Measurements from ENCODE around the gene IKBKG. TPM values are rescaled to one million over a fixed set of nuclear protein-coding genes. Genes with fewer than 3 reads are reported as not detected.

Gene IKBKG
- total RNA-seq, 1 experiment from 2014 or later = 24.0 TPM

GRCh38 chrX:154597221-154597620, 49.8 kb downstream of the IKBKG start:
- no peak overlapping the region for H3K27ac ChIP-seq (ENCODE audit: low read depth, low read length)
- no peaks in the 10 kb centered on the region for H3K9me2 ChIP-seq (ENCODE audit: insufficient read depth)
- ChIA-PET RAD21 (ENCODE audit: low non-redundant PET in 1 of 2, low total read pairs in 2 of 2, uncharacterized antibody in 2 of 2, unreplicated experiment in 2 of 2) (no interaction called here), POLR2A (no interaction called here), CTCF (no interaction called here)
- ATAC-seq = no peak
- no peaks in the 10 kb centered on the region for H3K9me3 ChIP-seq (ENCODE audit: control insufficient read depth in 1 of 2, insufficient read depth in 1 of 2, low read depth in 1 of 2, low read length in 2 of 2)
- no peak overlapping the region for H3K9ac ChIP-seq (ENCODE audit: low read length)
- DNase-seq (ENCODE audit: low read depth, low spot score) = no peak
- H3K27me3 ChIP-seq (ENCODE audit: insufficient read depth, low read length) = no peaks in the 10 kb centered on the region
- BruUV-seq (replicated peaks) = no TSS peak
- H2AFZ ChIP-seq (ENCODE audit: low read depth, low read length, poor library complexity, severe bottlenecking) = no peak overlapping the region
- no peaks in the 10 kb centered on the region for H3K36me3 ChIP-seq (ENCODE audit: control insufficient read depth in 1 of 2, insufficient read depth in 2 of 2, low read length in 2 of 2)
- H3K4me3 ChIP-seq (replicated peaks in 1 of 2; ENCODE audit: low read depth in 1 of 2, low read length in 2 of 2) = no peak overlapping the region
- H4K20me1 ChIP-seq (ENCODE audit: insufficient read depth) = no peaks in the 10 kb centered on the region
- intact Hi-C loops (cut with micrococcal nuclease) = no loop called here
- no peaks in the 10 kb centered on the region for H3K79me2 ChIP-seq (ENCODE audit: insufficient read depth, low read length)
- H3K4me2 ChIP-seq (ENCODE audit: low read length) = no peak overlapping the region
- peaks cover 23 to 30% of the 10 kb centered on the region in 2 experiments for H3K4me1 ChIP-seq (ENCODE audit: control insufficient read depth in 1 of 2, insufficient read depth in 2 of 2, low read length in 2 of 2)
- no peak for TF ChIP-seq ZFX (IDR thresholded peaks at IDR 0.05)
- TF ChIP-seq SIN3A (IDR thresholded peaks at IDR 0.05; ENCODE audit: low read depth) = no peak
- no peak for TF ChIP-seq POLR2A (IDR thresholded peaks at IDR 0.05; ENCODE audit: borderline replicate concordance, extremely low read depth, insufficient read depth, insufficient read length)
- no peak for TF ChIP-seq ELF1 (IDR thresholded peaks at IDR 0.05; ENCODE audit: borderline replicate concordance, low read depth)
- no peak for TF ChIP-seq YY1 (IDR thresholded peaks at IDR 0.05; ENCODE audit: extremely low read depth, insufficient replicate concordance, low read depth, low read length)
- no peak for TF ChIP-seq EGR1 (IDR thresholded peaks at IDR 0.05; ENCODE audit: low read depth)

- POLR2A ChIA-PET = no interaction called here
- no peak overlapping the region for H3K4me3 ChIP-seq (replicated peaks in 1 of 2; ENCODE audit: low read depth in 1 of 2, low read length in 2 of 2)
Measured at GRCh38 chrX:154598656-154599055, 51.2 kb downstream of the IKBKG start.

More at GRCh38 chrX:154598656-154599055, 51.2 kb downstream of the IKBKG start:
- TF ChIP-seq CEBPB (IDR thresholded peaks at IDR 0.05; ENCODE audit: low read depth) (no peak), EGR1 (IDR thresholded peaks at IDR 0.05; ENCODE audit: low read depth) (no peak), POLR2AphosphoS5 (IDR thresholded peaks at IDR 0.05; ENCODE audit: low read depth, low read length) (no peak), YY1 (IDR thresholded peaks at IDR 0.05; ENCODE audit: extremely low read depth, insufficient replicate concordance, low read depth, low read length) (no peak), FOSL1 (IDR thresholded peaks at IDR 0.05; ENCODE audit: low read depth) (no peak), ZFX (IDR thresholded peaks at IDR 0.05) (no peak), REST (IDR thresholded peaks at IDR 0.05; ENCODE audit: low read depth) (no peak), SIN3A (IDR thresholded peaks at IDR 0.05; ENCODE audit: low read depth) (no peak), TCF7L2 (IDR thresholded peaks at IDR 0.05; ENCODE audit: borderline replicate concordance, extremely low read depth, insufficient read depth, insufficient read length) (no peak), RAD21 (IDR thresholded peaks at IDR 0.05; ENCODE audit: low read depth) (no peak), EZH2 (IDR thresholded peaks at IDR 0.05) (no peak), CBX3 (IDR thresholded peaks at IDR 0.05; ENCODE audit: low read depth) (no peak), CTCF (IDR thresholded peaks at IDR 0.05 in 2 of 3, conservative IDR thresholded peaks at IDR 0.05 in 1 of 3; ENCODE audit: borderline replicate concordance in 1 of 3, insufficient read depth in 1 of 3, low read depth in 2 of 3, low read length in 2 of 3) (no peak), ATF3 (IDR thresholded peaks at IDR 0.05) (no peak)
- ChIA-PET RAD21 (ENCODE audit: low non-redundant PET in 1 of 2, low total read pairs in 2 of 2, uncharacterized antibody in 2 of 2, unreplicated experiment in 2 of 2) (no interaction called here), CTCF (no interaction called here)
- Histone ChIP-seq H2AFZ (ENCODE audit: low read depth, low read length, poor library complexity, severe bottlenecking) (no peak overlapping the region), H4K20me1 (ENCODE audit: insufficient read depth) (no peaks in the 10 kb centered on the region), H3K9me2 (ENCODE audit: insufficient read depth) (no peaks in the 10 kb centered on the region), H3K36me3 (ENCODE audit: control insufficient read depth in 1 of 2, insufficient read depth in 2 of 2, low read length in 2 of 2) (no peaks in the 10 kb centered on the region), H3K4me2 (ENCODE audit: low read length) (no peak overlapping the region), H3K4me1 (ENCODE audit: control insufficient read depth in 1 of 2, insufficient read depth in 2 of 2, low read length in 2 of 2) (peaks cover 28 to 35% of the 10 kb centered on the region in 2 experiments), H3K79me2 (ENCODE audit: insufficient read depth, low read length) (no peaks in the 10 kb centered on the region), H3K9me3 (ENCODE audit: control insufficient read depth in 1 of 2, insufficient read depth in 1 of 2, low read depth in 1 of 2, low read length in 2 of 2) (no peaks in the 10 kb centered on the region), H3K27ac (ENCODE audit: low read depth, low read length) (no peak overlapping the region), H3K9ac (ENCODE audit: low read length) (no peak overlapping the region), H3K27me3 (ENCODE audit: insufficient read depth, low read length) (no peaks in the 10 kb centered on the region)
- intact Hi-C loops (cut with micrococcal nuclease) = no loop called here
- no peak for DNase-seq (ENCODE audit: low read depth, low spot score)
- ATAC-seq = no peak
- no TSS peak for BruUV-seq (replicated peaks)

All from HCT116 (cell line).